H9 (cell line): ENCODE data around the gene KCNH1. TPM values are rescaled to one million over a fixed set of nuclear protein-coding genes. Genes with fewer than 3 reads are reported as not detected.

Source experiments
- DNase-seq: peaks from one replicate; pipeline ENCODE4 v3.0.0-alpha.2; 2017
- H2AFZ ChIP-seq: one replicate; pipeline ENCODE4 v1.6.1; 2013; ENCODE audit warnings: mild to moderate bottlenecking, low read length, control low read depth, moderate library complexity
- H2AK5ac ChIP-seq: 2 replicates; pipeline ENCODE4 v1.6.1; 2013; ENCODE audit warnings: low read length, control low read depth, mixed read lengths; ENCODE audit not compliant: insufficient read length
- H2BK120ac ChIP-seq: one replicate; pipeline ENCODE4 v1.6.1; 2013; ENCODE audit warnings: low read depth, mild to moderate bottlenecking, low read length, control low read depth, inconsistent platforms; ENCODE audit not compliant: poor library complexity, severe bottlenecking
- H2BK12ac ChIP-seq: 2 replicates; pipeline ENCODE4 v1.6.1; 2013; ENCODE audit warnings: low read length, control low read depth, mixed read lengths, low read depth; ENCODE audit not compliant: insufficient read length
- H2BK15ac ChIP-seq: 2 replicates; pipeline ENCODE4 v1.6.1; 2013; ENCODE audit warnings: low read depth, low read length, control low read depth
- H2BK20ac ChIP-seq: one replicate; pipeline ENCODE4 v1.6.1; 2013; ENCODE audit warnings: low read depth, mild to moderate bottlenecking, low read length, control low read depth, inconsistent platforms; ENCODE audit not compliant: poor library complexity, severe bottlenecking
- H2BK5ac ChIP-seq: 2 replicates; pipeline ENCODE4 v1.6.1; 2013; ENCODE audit warnings: low read length, control low read depth, mixed read lengths; ENCODE audit not compliant: insufficient read length
- H3K14ac ChIP-seq: 2 replicates; pipeline ENCODE4 v1.6.1; 2013; ENCODE audit warnings: low read length, control low read depth; ENCODE audit not compliant: insufficient read depth
- H3K18ac ChIP-seq: 2 replicates; pipeline ENCODE4 v1.6.1; 2013; ENCODE audit warnings: low read depth, mild to moderate bottlenecking, mixed read lengths, low read length, control low read depth; ENCODE audit not compliant: insufficient read length
- H3K23ac ChIP-seq: 2 replicates; pipeline ENCODE4 v1.6.1; 2013; ENCODE audit warnings: low read length, control low read depth, mixed read lengths, low read depth; ENCODE audit not compliant: insufficient read length
- H3K23me2 ChIP-seq: 2 replicates; pipeline ENCODE4 v1.6.1; 2013; ENCODE audit warnings: low read depth, mild to moderate bottlenecking, mixed read lengths, low read length, control low read depth; ENCODE audit not compliant: insufficient read length, poor library complexity, severe bottlenecking
- H3K27ac ChIP-seq: 2 replicates; pipeline ENCODE4 v1.5.1; 2013; ENCODE audit warnings: low read length, control low read depth, mixed read lengths, low read depth; ENCODE audit not compliant: insufficient read length
- H3K27me3 ChIP-seq: 2 replicates; pipeline ENCODE4 v1.6.1; 2013; ENCODE audit warnings: low read length, control low read depth, inconsistent platforms; ENCODE audit not compliant: insufficient read depth
- H3K4ac ChIP-seq: 2 replicates; pipeline ENCODE4 v1.6.1; 2013; ENCODE audit warnings: low read depth, mild to moderate bottlenecking, control low read depth, inconsistent platforms, low read length, moderate library complexity
- H3K4me1 ChIP-seq: 2 replicates; pipeline ENCODE4 v1.6.1; 2013; ENCODE audit warnings: low read length, control low read depth, inconsistent platforms; ENCODE audit not compliant: insufficient read depth
- H3K4me2 ChIP-seq: 2 replicates; pipeline ENCODE4 v1.6.1; 2013; ENCODE audit warnings: low read length, control low read depth, mixed read lengths; ENCODE audit not compliant: insufficient read length, insufficient read depth
- H3K56ac ChIP-seq: 2 replicates; pipeline ENCODE4 v1.6.1; 2013; ENCODE audit warnings: low read depth, mild to moderate bottlenecking, mixed read lengths, low read length, control low read depth; ENCODE audit not compliant: insufficient read length
- H3K79me1 ChIP-seq: 2 replicates; pipeline ENCODE4 v1.6.1; 2013; ENCODE audit warnings: low read depth, mild to moderate bottlenecking, moderate library complexity, low read length, control low read depth, inconsistent platforms; ENCODE audit not compliant: insufficient read depth, poor library complexity, severe bottlenecking
- H3K79me2 ChIP-seq: 2 replicates; pipeline ENCODE4 v1.6.1; 2013; ENCODE audit warnings: low read length, control low read depth, inconsistent platforms; ENCODE audit not compliant: insufficient read depth
- H3K9ac ChIP-seq: 2 replicates; pipeline ENCODE4 v1.6.1; 2013; ENCODE audit warnings: low read length, control low read depth, mixed read lengths; ENCODE audit not compliant: insufficient read length; ENCODE audit errors: extremely low read depth
- H3K9me3 ChIP-seq: one replicate; pipeline ENCODE4 v1.6.1; 2013; ENCODE audit warnings: low read depth, low read length, inconsistent platforms; ENCODE audit not compliant: control insufficient read depth
- H3T11ph ChIP-seq: one replicate; pipeline ENCODE4 v1.6.1; 2013; ENCODE audit warnings: mild to moderate bottlenecking, low read length, control low read depth, inconsistent platforms
- H4K20me1 ChIP-seq: one replicate; pipeline ENCODE4 v1.6.1; 2013; ENCODE audit not compliant: control insufficient read depth, insufficient read length, insufficient read depth
- H4K5ac ChIP-seq: 2 replicates; pipeline ENCODE4 v1.6.1; 2013; ENCODE audit warnings: low read depth, mild to moderate bottlenecking, mixed read lengths, low read length, control low read depth; ENCODE audit not compliant: insufficient read length
- H4K8ac ChIP-seq: replicated peaks from 2 replicates; pipeline ENCODE4 v1.6.1; 2013; ENCODE audit warnings: low read length, control low read depth, mixed read lengths, low read depth; ENCODE audit not compliant: insufficient read length
- H4K91ac ChIP-seq: 2 replicates; pipeline ENCODE4 v1.6.1; 2013; ENCODE audit warnings: low read depth, mild to moderate bottlenecking, moderate library complexity, mixed read lengths, low read length, control low read depth; ENCODE audit not compliant: insufficient read length
- H3K27ac Mint-ChIP-seq, 3 experiments: 2 replicates in 2 of 3; 3 replicates in 1 of 3; pipeline ENCODE4 v1.8.0; 2020 to 2021; ENCODE audit warnings: mixed read lengths in 3 of 3, mild to moderate bottlenecking in 1 of 3, moderate library complexity in 1 of 3
- H3K27me3 Mint-ChIP-seq: 2 replicates; pipeline ENCODE4 v1.8.0; 2021; ENCODE audit warnings: low read depth, mild to moderate bottlenecking, moderate library complexity, mixed read lengths
- H3K36me3 Mint-ChIP-seq, 3 experiments: 2 replicates in 2 of 3; 3 replicates in 1 of 3; pipeline ENCODE4 v1.8.0; 2020 to 2021; ENCODE audit warnings: low read depth in 3 of 3, mixed read lengths in 3 of 3; ENCODE audit not compliant: insufficient read depth in 1 of 3
- H3K4me1 Mint-ChIP-seq, 2 experiments: 2 replicates each; pipeline ENCODE4 v1.8.0; 2020; ENCODE audit warnings: mixed read lengths in 2 of 2
- H3K4me3 Mint-ChIP-seq, 2 experiments: 2 replicates in 1 of 2; 3 replicates in 1 of 2; pipeline ENCODE4 v1.8.0; 2020 to 2021; ENCODE audit warnings: mild to moderate bottlenecking in 2 of 2, mixed read lengths in 2 of 2, moderate library complexity in 1 of 2
- H3K9me3 Mint-ChIP-seq, 2 experiments: 2 replicates in 1 of 2; 3 replicates in 1 of 2; pipeline ENCODE4 v1.8.0; 2020; ENCODE audit warnings: mild to moderate bottlenecking in 2 of 2, mixed read lengths in 2 of 2, moderate library complexity in 1 of 2
- CTCF ChIP-seq: fragments of 200-600 bp; sonication (generic); conservative IDR thresholded peaks from 3 replicates; pipeline ENCODE4 v1.8.0; 2021; ENCODE audit warnings: antibody characterized with exemption, mild to moderate bottlenecking
- WGBS: extraction: QIAGEN DNeasy Blood & Tissue Kit; methylation state at CpG from one replicate; pipeline ENCODE4 v1.1.7; 2013; ENCODE audit warnings: missing lambda C conversion rate, low lambda C conversion rate, mixed read lengths; ENCODE audit not compliant: insufficient read length; ENCODE audit errors: extremely low coverage; 5-methylcytosine and 5-hydroxymethylcytosine counted together
- total RNA-seq: library from RNA; stranded (reverse); gene quantifications from 2 replicates; pipeline ENCODE4 v1.2.1, GENCODE V29; 2021

The KCNH1 gene
- total RNA-seq, 1 experiment from 2014 or later: 0.11 TPM

- no peak overlapping the region for H4K8ac ChIP-seq
- no peak overlapping the region for H2BK20ac ChIP-seq
- Mint-ChIP-seq H3K36me3 (no peaks in the 10 kb centered on the region), H3K9me3 (no peaks in the 10 kb centered on the region), H3K4me1 (peaks cover 8 to 10% of the 10 kb centered on the region in 2 experiments), H3K4me3 (peak overlapping the region; percentile 66 to 84), H3K27ac (no peak overlapping the region), H3K27me3 (peaks cover 46% of the 10 kb centered on the region)
- no peaks in the 10 kb centered on the region for H3K79me1 ChIP-seq
- H3K23ac ChIP-seq: no peak overlapping the region
- no peak overlapping the region for H2BK5ac ChIP-seq
- H2BK12ac ChIP-seq: no peak overlapping the region
- H4K20me1 ChIP-seq: no peaks in the 10 kb centered on the region
- no peak overlapping the region for H2BK15ac ChIP-seq
- DNase-seq: no peak
- H2AFZ ChIP-seq: no peak overlapping the region
- peak overlapping the region; percentile 45 for H3K4me2 ChIP-seq
- H3K79me2 ChIP-seq: no peaks in the 10 kb centered on the region
- no peak overlapping the region for H4K91ac ChIP-seq
- H3K4ac ChIP-seq: no peak overlapping the region
- TF ChIP-seq CTCF: no peak
- no peak overlapping the region for H3K14ac ChIP-seq
- peaks cover 11% of the 10 kb centered on the region; the same call in 1 of the 2 replicates for H3K27me3 ChIP-seq
- no CpG with 5 or more reads among the region's 20 CpGs for WGBS
- no peak overlapping the region for H3K56ac ChIP-seq
- H3K9me3 ChIP-seq: no peaks in the 10 kb centered on the region
- no peak overlapping the region for H4K5ac ChIP-seq
- no peak overlapping the region for H3T11ph ChIP-seq
- H3K18ac ChIP-seq: no peak overlapping the region
- peaks cover 8% of the 10 kb centered on the region for H3K23me2 ChIP-seq
- H2AK5ac ChIP-seq: no peak overlapping the region
- no peaks in the 10 kb centered on the region for H3K4me1 ChIP-seq
- no peak overlapping the region for H3K27ac ChIP-seq
- no peak overlapping the region for H3K9ac ChIP-seq
- H2BK120ac ChIP-seq: no peak overlapping the region
These were observed 1.1 kb downstream of the KCNH1 start for GRCh38 chr1:211132721-211133392.
